HG03135 (cell line): ENCODE measurements around the gene TENM4.

Source experiments
- ATAC-seq: cut with Tn5 transposase; IDR thresholded peaks from one replicate; pipeline ENCODE4 v1.9.1; 2021; ENCODE audit warnings: mild to moderate bottlenecking, moderate library complexity; ENCODE audit not compliant: unreplicated experiment

TENM4 gene

DNA sequence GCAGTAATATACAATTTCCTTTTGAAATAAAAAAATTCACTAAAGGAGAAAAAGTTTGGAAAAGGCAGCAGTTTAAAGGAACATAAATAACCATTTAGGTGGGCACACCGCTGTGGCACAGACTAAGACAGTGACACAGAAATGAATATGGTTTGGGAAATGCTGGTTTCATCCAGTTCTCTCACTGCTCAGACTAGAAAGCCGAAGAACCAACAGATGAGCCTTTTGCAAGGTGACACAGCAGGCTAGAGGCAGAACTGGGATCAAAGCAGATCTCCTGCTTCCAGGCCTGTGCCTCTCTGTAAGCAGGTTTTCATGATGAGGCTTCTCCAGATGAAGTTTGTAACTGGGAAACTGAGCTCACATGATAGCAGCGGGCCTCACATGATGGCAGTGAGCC is 486.1 kb downstream of the TENM4 start:
- ATAC-seq = no peak

DNA sequence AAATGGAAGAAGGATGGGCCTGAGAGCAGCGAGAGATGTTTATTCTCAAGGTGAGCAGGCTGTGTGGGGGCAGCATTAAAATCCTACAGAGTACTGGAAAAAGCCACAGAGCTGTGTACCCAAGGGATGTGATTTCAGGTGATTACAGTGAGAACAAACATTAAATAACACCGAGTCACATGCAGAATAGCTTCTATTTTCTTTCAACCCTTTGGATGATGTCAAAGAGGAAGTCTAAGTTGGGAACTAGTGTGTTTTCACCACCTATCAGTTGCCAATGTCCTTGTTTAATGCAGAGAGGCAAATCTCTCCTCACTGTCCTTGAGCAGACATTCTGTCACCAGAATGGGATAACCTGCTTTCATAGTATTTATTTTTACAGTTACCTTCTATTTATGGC is 486.6 kb downstream of the TENM4 start:
- no peak for ATAC-seq

DNA sequence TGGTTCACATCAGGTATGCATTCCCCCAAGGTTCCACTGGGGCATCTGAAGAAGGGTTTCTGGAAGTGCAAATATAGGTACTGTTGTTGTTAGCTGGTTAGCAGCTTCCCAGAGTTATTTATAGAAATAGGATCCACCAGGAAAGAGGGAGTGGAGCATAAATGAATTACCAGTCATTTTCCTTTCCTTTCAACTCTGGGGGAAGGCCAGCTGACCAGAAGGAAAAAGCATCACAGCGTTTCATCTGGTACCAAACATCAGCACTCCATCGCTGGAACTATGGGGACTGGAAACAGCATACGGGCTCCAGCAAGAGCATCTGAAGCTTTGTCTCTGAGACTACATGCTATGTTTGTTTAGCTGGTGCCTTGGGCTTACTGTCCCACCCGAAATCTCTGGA is 487.9 kb downstream of the TENM4 start:
- no peak for ATAC-seq

DNA sequence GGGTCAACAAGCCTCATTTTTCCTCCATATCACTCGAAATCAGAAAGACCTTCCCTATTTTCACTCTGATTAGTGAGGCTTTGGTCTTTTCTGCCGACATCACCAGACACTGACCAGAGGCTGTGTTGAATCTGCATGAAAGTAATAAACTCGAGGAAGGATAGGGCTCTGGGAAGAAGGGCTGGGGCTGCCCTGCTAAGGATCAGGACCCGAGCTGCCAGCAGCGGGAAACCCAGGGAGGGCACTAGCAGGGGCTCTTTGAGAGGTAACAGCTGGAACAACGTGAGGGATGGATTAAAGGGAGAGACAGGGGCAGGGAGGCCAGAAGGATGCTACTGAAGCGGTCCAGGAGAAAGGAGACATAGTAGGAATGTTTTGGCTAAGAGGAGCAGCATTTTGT is 488.7 kb downstream of the TENM4 start:
- ATAC-seq = no peak

DNA sequence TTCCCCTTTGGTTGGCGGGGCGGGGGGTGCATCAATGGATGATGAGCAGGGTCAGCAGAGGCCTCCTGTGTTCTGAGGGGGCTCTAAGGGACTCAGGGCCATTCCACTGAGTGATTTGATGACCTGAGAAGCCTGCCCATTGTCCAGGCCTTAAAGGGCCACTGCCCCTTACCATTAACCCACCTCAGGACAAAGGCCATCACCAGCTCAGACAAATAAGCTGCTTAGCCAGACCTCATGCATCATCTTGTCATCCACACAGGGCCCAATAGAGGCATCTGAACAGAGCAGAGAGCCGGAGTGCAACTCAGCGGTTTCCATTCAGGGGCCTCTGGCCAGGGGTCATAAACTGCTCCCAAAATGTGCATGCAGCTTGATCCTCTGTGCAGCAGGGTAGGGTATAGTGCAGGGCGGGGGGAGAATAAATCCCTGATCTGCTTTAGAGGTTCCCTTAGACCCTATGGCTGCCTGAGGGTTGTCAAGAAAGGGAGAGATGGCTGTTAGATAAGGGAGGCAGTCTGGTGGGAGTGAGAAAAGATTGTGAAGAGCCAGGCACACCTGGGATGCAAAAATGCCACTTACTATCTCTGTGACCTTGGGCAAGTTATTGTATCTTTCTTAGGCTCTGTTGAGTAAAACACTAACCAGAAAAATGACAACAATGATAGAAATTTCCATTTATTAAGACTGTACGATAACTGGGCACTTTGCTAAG is 490.7 kb downstream of the TENM4 start:
- ATAC-seq = no peak

DNA sequence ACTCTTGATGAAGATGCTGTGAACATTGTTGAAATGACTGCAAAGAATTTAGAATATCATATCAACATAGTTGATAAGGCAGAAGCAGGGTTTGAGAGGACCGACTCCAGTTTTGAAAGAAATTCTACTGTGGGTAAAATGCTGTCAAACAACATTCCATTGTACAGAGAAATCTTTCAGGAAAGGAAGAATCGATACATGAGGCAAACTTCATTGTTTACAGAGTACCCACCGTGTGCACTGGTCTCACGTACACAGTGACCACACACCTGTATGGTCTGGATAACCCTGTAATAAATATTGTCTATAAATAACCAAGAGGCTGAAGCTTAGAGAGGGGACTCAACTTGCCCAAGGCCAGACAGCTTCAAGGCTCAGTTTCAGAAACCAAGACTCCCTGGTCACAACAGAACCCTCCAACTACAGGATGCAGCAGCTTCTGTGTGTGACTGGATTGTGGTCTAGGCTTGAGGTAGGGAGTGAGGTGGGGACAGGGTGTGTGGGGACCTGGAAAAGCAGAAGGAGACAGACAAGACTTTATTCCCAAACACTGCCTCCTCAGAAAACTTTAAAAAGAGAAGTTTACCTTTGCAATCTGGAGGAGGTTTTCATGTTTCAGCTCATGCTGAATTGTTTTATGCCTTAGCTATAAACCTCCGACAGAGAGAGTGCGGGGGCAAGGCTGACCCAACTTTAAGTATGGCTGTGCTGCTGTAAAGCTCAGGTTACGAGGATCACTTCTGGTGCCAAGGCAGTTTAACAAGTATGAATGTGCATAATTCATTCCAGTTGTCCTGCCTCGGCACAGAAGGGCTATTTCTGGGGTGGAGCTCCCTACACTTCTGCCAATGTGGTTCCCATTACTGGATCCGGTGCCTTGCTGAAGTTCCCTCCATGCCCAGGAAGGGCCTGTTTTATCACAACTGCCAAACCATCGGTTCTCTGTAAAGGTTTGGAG is 493.6 kb downstream of the TENM4 start:
- no peak for ATAC-seq

DNA sequence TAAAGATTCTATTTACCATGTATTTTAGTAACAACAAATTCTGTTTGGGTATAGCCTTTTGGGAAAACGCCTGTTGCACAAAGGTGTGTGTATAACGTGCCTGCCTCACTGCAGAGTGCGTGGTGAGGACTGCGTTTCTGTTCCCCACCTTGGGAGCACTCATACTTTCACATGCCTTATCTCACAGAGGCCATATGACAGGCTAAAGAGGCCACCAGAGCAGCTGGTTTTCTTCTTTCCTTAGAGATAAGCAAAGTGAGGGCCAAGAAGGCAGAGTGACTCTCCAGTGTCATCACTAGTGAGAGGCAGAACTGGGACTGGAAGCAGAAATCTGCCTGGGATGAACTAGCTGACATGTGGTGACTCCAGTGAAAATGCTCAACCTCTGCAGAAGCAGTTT is 497.0 kb downstream of the TENM4 start:
- ATAC-seq = no peak

DNA sequence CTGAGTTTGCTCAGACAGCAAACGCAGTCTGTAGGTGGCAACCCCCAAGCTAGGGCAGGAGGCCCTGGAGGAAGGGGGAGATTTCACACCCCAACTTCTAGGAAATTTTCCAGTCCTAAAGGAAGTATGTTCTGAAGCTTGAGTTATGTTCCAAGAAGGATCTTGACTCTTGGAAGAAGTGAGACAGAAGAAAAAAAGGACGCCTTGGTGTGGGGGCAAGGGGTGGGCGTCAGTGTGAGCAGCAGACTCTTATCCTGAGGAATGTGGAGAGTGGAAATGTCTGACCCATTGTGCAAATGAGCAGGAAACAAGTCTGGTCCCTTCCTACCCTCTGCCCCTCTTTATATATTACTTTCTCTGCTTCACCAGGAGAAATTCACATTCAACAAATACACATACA is 497.7 kb downstream of the TENM4 start:
- ATAC-seq = no peak

DNA sequence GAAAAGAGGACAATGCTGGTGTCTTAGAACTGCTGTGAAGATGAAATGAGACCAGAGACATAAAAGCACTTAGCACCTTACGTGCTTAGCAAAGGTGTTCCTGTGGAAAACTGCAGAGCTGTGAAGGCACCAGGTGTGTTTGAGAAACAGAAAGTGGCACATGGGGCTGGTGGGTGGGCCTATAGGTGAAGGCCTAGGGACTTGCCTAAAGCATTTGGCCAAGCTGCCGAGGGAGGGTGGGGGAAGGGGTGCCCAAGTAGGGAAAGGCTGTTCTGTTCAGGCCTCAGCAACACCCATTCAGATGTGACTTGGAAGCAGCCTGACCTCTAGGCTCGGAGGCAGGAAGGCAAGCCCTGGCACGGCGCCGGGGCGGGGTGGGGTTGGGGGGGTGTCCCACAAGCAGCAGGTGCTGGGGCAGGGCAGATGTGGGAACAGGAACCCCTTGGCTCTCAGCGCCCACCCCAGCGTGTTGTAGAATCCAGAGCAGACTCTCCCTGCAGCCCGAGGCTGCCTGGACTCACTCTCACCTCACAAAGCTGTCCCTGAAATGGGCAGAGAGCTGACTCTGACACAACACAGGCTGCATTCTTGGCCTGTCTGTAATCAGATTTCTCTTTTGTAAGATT is 499.5 kb downstream of the TENM4 start:
- no peak for ATAC-seq

DNA sequence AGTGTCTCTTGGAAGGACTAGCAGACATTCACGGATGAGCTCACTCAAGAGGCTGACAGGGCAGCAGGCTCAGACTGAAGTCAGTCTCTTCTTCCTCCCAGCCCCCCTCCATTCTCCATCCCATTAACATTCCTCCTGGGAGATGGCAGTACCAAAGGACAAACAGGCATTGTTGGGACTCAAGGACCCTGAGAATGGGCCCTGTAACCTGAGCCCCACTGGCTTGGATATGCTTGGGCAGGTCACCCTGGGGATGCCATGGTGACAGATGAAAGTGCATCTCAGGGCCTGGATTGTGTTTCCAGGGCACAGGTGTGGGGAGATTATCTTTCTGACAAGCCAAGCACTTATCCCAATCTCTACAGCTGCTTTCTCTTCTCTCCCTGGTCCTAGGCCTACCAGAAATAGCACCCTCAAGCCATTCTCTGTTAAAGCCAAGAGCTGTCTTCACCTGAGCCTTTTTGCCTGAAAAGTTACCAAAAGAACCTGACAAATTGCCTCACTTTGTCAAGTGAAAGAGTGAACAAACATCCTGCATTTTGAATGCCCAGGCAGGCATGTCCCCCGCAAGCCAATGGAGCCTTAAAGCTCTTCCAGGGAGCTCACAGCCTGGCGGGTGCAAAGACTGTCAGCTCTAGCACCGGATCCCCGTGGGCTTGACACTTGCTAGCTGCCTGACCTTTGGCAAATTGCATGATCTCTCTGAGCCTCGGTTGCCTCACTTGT is 500.2 kb downstream of the TENM4 start:
- no peak for ATAC-seq

DNA sequence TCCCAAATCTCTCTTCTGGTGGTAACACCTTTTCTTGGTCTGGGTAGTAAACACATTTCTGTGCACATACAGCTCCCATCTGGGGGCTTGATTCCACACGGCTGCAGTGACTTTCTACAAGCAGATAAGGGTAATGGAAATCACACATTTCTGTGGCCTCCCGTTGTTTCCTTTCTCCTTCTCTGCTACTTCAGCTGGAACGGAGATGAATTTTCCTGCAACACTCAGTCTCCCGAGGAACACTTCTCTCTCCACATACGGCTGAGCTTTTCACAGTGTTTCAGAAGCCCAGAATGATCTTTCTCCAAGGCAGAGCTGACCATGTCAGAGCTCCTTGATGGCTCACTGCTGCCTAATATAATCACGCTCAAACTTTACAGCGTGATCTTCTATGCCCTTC is 501.9 kb downstream of the TENM4 start:
- ATAC-seq = no peak

DNA sequence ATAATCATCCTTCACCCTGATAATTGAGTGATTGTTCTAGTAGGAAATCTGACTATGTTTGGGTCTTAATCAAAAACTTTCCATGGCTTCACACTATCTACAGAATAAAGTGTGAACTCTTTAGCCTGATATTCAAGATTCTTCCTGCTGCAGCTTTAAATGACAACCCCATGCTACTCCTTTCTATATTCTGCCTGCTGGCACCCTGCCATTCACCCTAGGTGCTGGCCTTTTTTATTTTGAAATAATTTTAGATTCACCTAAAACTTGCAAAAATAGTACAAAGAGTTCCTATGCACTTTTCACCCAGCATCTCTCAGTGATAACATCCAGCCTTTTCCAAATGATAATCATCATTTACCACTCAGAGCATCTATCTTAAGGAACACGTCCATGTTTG is 502.8 kb downstream of the TENM4 start:
- ATAC-seq = no peak

DNA sequence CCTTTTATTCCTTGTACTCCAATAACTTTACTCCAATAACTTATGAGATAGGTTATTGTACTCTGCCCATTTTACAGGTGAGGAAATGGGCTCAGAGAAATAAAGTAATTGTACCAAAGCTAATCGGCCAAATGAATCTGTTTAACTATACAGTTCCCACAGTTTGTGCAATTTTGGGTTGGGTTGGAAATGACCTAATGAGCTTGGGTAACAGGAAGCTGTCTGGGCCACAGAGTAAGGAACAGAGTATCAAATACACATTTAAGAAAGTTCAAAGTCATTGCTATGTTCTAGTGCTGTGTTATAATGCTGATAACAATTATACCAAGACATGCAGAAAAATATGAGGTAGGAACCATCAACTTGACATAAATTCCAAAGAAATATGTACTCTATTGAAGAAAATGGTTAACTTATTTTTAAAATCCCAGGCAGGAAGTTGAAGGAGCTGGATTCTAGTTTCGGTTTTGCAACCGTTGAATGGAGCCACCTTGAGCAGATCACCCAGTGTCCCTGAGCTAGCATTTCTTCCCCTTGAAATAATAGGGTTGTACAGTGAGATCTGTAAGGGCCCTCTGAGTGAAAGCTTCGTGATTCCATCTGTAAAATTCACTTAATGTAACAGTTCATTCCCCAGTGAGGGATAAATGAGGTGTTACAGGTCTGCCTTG is 505.3 kb downstream of the TENM4 start:
- ATAC-seq = no peak

DNA sequence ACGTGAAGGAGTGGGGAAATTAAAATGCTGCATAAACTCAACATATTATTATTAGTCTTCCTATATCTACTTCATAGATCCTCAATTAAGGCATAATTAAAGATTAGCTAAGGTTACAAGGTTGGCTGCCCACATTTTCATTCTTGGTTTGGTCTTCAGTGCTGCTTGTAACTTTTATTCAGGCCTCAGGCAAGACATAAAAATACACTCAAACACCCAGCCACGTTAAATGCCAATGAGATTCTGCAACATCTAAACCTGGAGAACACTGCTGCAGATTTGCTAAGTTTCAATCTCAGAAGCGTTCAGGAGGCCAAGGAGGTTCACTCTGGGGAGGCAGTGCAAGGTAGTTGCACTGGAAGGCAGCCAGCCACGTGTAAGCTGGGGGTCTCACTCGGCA is 507.5 kb downstream of the TENM4 start:
- ATAC-seq = no peak

DNA sequence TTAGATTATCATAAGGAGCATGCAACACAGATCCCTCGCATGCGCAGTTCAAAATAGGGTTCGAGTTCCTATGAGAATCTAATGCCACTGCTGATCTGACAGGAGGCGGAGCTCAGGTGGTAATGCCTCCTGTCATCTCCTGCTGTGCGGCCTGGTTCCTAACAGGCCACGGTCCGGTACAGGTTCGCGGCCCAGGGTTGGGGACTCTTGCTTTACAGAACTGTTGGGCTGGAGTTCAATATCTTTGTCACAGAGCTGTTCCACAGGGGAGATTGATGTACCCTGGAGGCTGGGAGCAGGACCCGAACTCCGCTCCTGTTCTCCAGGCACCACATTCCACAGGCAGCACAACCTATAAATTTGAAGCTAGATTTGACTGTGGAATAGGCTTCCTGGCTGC is 508.1 kb downstream of the TENM4 start:
- no peak for ATAC-seq

DNA sequence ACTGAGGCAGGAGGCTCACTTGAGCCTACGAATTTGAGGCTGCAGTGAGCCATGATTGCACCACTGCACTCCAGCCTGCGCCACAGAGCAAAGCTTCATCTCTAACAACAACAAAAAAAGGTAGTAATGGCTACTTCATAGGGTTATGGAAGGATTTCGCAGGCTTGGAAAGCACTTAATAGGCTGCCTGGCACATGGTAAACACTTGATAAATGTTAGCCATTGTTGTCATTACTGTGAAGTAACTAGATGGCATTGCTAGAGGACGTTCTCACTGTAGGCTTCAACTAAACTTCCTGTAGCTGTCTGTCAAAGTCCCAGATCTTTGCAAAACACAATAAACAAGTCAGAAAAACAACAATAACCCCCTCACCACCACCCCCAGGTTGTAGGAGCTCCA is 508.9 kb downstream of the TENM4 start:
- ATAC-seq = no peak

DNA sequence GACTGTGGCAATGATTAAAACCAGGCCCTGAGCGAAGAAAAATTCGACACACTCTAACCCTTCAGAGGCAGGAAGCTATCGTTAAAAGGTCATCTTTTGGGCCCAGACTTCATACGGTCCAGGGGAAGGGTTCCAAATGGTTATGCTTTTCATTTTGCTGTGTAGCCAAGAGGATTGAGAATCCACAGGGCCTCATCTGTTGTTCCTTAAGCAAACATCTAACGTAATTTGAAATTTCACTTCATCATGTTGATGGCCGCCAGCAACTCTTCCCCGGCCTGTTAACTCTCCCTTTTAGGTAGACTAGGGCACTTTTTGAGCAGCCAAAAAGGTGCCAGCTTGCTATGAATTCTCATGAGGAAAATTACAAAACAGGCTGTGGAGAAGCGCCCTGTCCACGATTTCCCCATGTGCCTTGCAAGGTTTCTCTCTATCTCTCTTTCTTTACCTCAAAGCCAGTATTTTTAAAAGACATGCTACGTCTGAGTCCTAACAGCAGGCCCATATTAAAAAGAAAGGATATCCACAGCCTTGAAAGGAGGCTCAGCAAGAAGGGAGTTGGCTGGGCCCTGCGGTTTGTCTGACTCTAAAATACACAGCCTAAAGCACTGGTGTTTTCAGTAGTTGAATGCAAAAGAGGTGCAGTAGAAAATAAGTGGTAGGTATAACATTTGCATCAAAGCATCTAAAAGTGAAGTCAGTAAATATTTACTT is 509.9 kb downstream of the TENM4 start:
- no peak for ATAC-seq

DNA sequence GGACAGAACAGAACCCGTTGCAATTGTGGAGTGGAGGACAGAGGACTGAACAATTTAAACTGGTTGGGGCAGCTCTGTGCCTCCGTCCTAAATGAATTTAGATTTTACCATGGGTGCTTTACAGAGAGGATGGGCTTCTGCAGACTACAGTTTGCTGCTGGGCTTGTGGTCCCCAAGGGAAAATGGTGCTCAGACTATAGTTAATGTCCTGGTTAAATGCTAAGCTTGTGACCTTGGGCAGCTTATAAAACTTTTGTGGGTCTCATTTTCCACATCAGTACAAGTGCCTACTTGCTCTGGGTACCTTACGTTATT is 511.0 kb downstream of the TENM4 start:
- ATAC-seq = no peak

DNA sequence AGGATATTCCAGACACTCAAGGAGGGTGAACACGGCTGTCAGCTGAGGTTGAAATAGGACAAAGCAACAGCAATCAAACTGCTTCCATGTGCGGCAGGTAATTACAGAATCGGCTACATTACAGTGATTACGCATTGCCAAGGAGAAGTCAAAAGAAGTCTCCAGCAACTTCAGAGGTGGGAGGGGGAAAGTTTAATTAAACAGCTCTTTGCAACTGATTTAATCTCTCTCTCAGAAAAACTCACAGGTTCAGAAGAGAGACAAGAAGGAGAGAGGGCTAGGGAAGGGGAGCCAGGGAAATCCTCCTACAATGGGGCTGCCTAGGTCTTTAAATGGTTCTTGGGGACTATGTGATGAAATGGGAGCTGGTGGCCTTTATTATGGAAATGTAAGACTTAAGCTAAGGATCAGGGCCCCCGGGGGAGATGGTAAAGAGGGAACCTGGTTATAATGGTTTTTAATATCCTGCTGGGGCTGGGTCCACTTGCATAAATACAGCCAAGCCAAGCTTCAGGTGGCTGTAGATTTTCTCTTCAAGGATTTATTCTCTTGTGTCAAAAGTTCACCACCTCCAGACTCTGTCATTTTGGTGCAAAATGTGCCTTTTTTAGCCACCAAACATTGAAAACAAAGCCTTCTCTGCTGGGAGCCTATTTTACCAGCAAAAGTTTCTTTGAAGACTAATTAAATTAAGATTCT is 511.5 kb downstream of the TENM4 start:
- no peak for ATAC-seq

DNA sequence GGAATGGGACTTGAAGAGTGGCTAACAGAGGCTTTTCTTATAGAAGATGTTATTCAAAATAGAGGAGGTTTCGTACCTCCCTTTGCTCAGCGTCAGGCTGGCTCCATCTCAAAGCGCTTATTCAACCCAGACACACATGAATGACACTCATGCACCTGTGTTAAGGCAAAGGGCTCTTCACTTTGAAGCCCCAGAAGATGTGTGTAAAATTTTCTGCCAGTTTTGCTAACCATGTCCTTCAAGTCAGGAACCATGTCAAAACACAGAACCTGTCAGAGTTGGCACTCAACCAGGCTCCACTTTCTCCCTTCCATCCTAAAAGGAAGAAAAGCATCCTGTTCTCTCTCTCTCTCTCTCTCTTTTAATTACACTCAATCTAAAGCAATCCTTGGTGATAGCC is 513.3 kb downstream of the TENM4 start:
- no peak for ATAC-seq
